Spleen (tissue), 13 donors: ENCODE data around the gene ELP5. TPM values are rescaled to one million over a fixed set of nuclear protein-coding genes. Genes with fewer than 3 reads are reported as not detected.

Experiments used
- DNase-seq: peaks from one replicate; pipeline ENCODE4 v3.0.0-alpha.2; 2020
- H3K27ac ChIP-seq, 8 donors: fragments of 200-600 bp; sonication (generic) in 7 of 8; 1 replicate in 4 of 8; 2 replicates in 4 of 8; pipeline versions ENCODE4 v1.5.0 to v1.8.0; 2016 to 2021; ENCODE audit warnings: inconsistent platforms in 4 of 8, mild to moderate bottlenecking in 4 of 8, moderate library complexity in 1 of 8
- H3K27me3 ChIP-seq, 7 donors: fragments of 200-600 bp; sonication (generic) in 6 of 7; replicated peaks in 1 of 7; 1 replicate in 4 of 7; 2 replicates in 3 of 7; pipeline versions ENCODE4 v1.5.0 to v1.8.0; 2016 to 2021; ENCODE audit warnings: inconsistent platforms in 3 of 7, mild to moderate bottlenecking in 1 of 7
- H3K36me3 ChIP-seq, 6 donors: fragments of 200-600 bp; sonication (generic) in 5 of 6; 1 replicate in 4 of 6; 2 replicates in 2 of 6; pipeline versions ENCODE4 v1.5.0 to v1.8.0; 2016 to 2021; ENCODE audit warnings: inconsistent platforms in 2 of 6
- H3K4me1 ChIP-seq, 6 donors: fragments of 200-600 bp; sonication (generic) in 5 of 6; 1 replicate in 3 of 6; 2 replicates in 3 of 6; pipeline versions ENCODE4 v1.5.0 to v1.8.0; 2016 to 2021; ENCODE audit warnings: inconsistent platforms in 3 of 6
- H3K4me3 ChIP-seq, 8 donors: fragments of 200-600 bp; sonication (generic) in 7 of 8; 1 replicate in 4 of 8; 2 replicates in 4 of 8; pipeline versions ENCODE4 v1.5.0 to v1.8.0; 2016 to 2021; ENCODE audit warnings: inconsistent platforms in 4 of 8, mild to moderate bottlenecking in 4 of 8, moderate library complexity in 2 of 8
- H3K9me3 ChIP-seq, 8 donors: fragments of 200-600 bp; sonication (generic) in 7 of 8; 1 replicate in 4 of 8; 2 replicates in 4 of 8; pipeline versions ENCODE4 v1.5.0 to v1.8.0; 2016 to 2021; ENCODE audit warnings: inconsistent platforms in 4 of 8
- POLR2A ChIP-seq, 3 donors: fragments of 450-650 bp; IDR thresholded peaks; one replicate each; pipeline ENCODE4 v1.5.1; 2017; ENCODE audit warnings: antibody characterized with exemption in 3 of 3, mild to moderate bottlenecking in 1 of 3
- POLR2AphosphoS5 ChIP-seq, 3 donors: sonication (generic); formaldehyde crosslinking; IDR thresholded peaks; one replicate each; pipeline ENCODE4 v1.5.1; 2017; ENCODE audit warnings: antibody characterized with exemption in 3 of 3
- WGBS, 5 donors: extraction: QIAGEN DNeasy Blood & Tissue Kit in 3 of 5; methylation state at CpG; one replicate each; pipeline versions ENCODE4 v1.1.5 to v1.1.7; 2013 to 2018; 5-methylcytosine and 5-hydroxymethylcytosine counted together
- intact Hi-C: fragments of 100-400 bp; cut with DNase I; formaldehyde crosslinking; loops from one replicate; pipeline ENCODE4 v1.15.0; 2023; ENCODE audit warnings: low total_unique reads
- long read RNA-seq, 2 donors: transcript quantifications; one replicate each; lab custom pipeline, GENCODE V29; 2026
- polyA plus RNA-seq, 3 donors: library from polyadenylated mRNA; stranded (reverse); fragments of 200-250 nt; gene quantifications; one replicate each; pipeline ENCODE4 v1.2.1, GENCODE V29; 2013
- total RNA-seq, 7 donors: library from RNA; depleted of rRNA in 3 of 7; stranded (reverse); fragments of >200 nt in 3 of 7; fragmentation: NEBNext Ultra II Directional in 4 of 7; extraction: Animal tissue kit (Norgen Biotek cat#: 25700) in 4 of 7; gene quantifications; one replicate each; pipeline versions ENCODE4 v1.1.0 to v1.2.1, GENCODE V29; 2016 to 2021
- TF ChIP-seq, protein P1 (sequence below), 11 experiments: fragments of 200-600 bp in 7 of 11; fragments of 450-650 bp in 4 of 11; sonication (generic) in 4 of 11; IDR thresholded peaks in 8 of 11; conservative IDR thresholded peaks in 3 of 11; 1 replicate in 7 of 11; 2 replicates in 4 of 11; pipeline versions ENCODE4 v1.4.0 to v1.8.0; 2016 to 2021; ENCODE audit warnings: antibody characterized with exemption in 11 of 11, inconsistent platforms in 4 of 11, mild to moderate bottlenecking in 1 of 11
- donor health status: healthy with polysubstance abuse.
- donor health status: DM: no; HTN: no; CAD: no; lungs with moderate emphysema.
- donor health status: DM: no; HTN: no; CAD: no.
- donor health status: Bipolar disorder and iron deficiency.
- donor health status: healthy.
- donor health status: DM: no; HTN: no; CAD: no.
- donor health status: DM: yes; HTN: yes; CAD: no.

ELP5 gene, protein sequence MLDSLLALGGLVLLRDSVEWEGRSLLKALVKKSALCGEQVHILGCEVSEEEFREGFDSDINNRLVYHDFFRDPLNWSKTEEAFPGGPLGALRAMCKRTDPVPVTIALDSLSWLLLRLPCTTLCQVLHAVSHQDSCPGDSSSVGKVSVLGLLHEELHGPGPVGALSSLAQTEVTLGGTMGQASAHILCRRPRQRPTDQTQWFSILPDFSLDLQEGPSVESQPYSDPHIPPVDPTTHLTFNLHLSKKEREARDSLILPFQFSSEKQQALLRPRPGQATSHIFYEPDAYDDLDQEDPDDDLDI
- 10 to 100 TPM; 22.1 to 40.3 (median 36.3) TPM for total RNA-seq
- polyA plus RNA-seq: 10 to 100 TPM; 36.2 to 40.2 (median 37.2) TPM
- long read RNA-seq, donor 1, transcript ELP5-204 (8 exons, 1,423 nt): major isoform, 8 of 11 reads
- long read RNA-seq, donor 1, partial matches to known transcripts: 0 of 11 reads
- long read RNA-seq, donor 1, other reads (novel, unspliced or antisense): 0 of 11 reads
- long read RNA-seq, donor 2, transcript ELP5-204 (8 exons, 1,423 nt): major isoform, 11 of 24 reads
- long read RNA-seq, donor 2, partial matches to known transcripts: 5 of 24 reads
- long read RNA-seq, donor 2, other reads (novel, unspliced or antisense): 0 of 24 reads

- Histone ChIP-seq H3K4me3 (peak within 1 kb of the TSS; percentile 89 to 99 (median 94)), H3K27ac (peak within 1 kb of the TSS; percentile 97 to 100 (median 99))
- intact Hi-C loops: no loop called here
Measured at GRCh38 chr17:7252176-7253043, at the start of gene ELP5. Gene ELP5 (plus strand): TSS chr17:7252215. CDS start chr17:7252551, 336 bp downstream.

GRCh38 chr17:7203391-7203790 lies 48.6 kb upstream of the ELP5 start:
- intact Hi-C loops: no loop called here
- Histone ChIP-seq H3K27ac (no peak overlapping the region), H3K4me1 (peaks cover 0 to 48% (median 28%) of the 10 kb centered on the region in 6 donors), H3K9me3 (no peaks in the 10 kb centered on the region), H3K4me3 (no peak overlapping the region), H3K27me3 (no peaks in the 10 kb centered on the region), H3K36me3 (peaks cover 0 to 48% (median 12%) of the 10 kb centered on the region in 6 donors)
- WGBS, 5 donors: 78 to 96% (median 86%) methylated on average over 12 to 16 of the region's 16 CpGs
- DNase-seq: peak; percentile 75
- TF ChIP-seq POLR2A (IDR thresholded peaks at IDR 0.05) (no peak), POLR2AphosphoS5 (IDR thresholded peaks at IDR 0.05) (peak in 1 of 3 donors; percentile 9)

More at GRCh38 chr17:7252176-7253043, at the start of gene ELP5:
- Histone ChIP-seq H3K36me3 (peaks cover 0 to 48% (median 33%) of the 10 kb centered on the region in 6 donors), H3K4me1 (peaks cover 30 to 57% (median 45%) of the 10 kb centered on the region in 6 donors), H3K27me3 (no peaks in the 10 kb centered on the region), H3K9me3 (no peaks in the 10 kb centered on the region)
- WGBS, 5 donors: 1 to 2% (median 1%) methylated on average over 39 to 55 of the region's 55 CpGs
- TF ChIP-seq POLR2A (IDR thresholded peaks at IDR 0.05) (peak in 2 of 3 donors; percentile 8 to 15), POLR2AphosphoS5 (IDR thresholded peaks at IDR 0.05) (peak; percentile 91 to 93 (median 91))
- TF ChIP-seq, protein P1, sequence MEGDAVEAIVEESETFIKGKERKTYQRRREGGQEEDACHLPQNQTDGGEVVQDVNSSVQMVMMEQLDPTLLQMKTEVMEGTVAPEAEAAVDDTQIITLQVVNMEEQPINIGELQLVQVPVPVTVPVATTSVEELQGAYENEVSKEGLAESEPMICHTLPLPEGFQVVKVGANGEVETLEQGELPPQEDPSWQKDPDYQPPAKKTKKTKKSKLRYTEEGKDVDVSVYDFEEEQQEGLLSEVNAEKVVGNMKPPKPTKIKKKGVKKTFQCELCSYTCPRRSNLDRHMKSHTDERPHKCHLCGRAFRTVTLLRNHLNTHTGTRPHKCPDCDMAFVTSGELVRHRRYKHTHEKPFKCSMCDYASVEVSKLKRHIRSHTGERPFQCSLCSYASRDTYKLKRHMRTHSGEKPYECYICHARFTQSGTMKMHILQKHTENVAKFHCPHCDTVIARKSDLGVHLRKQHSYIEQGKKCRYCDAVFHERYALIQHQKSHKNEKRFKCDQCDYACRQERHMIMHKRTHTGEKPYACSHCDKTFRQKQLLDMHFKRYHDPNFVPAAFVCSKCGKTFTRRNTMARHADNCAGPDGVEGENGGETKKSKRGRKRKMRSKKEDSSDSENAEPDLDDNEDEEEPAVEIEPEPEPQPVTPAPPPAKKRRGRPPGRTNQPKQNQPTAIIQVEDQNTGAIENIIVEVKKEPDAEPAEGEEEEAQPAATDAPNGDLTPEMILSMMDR (IDR thresholded peaks at IDR 0.05 in 8 of 11, conservative IDR thresholded peaks at IDR 0.05 in 3 of 11): peak in 6 of 11 experiments; percentile 6 to 55 (median 33)
- DNase-seq: peak; percentile 99

DNA sequence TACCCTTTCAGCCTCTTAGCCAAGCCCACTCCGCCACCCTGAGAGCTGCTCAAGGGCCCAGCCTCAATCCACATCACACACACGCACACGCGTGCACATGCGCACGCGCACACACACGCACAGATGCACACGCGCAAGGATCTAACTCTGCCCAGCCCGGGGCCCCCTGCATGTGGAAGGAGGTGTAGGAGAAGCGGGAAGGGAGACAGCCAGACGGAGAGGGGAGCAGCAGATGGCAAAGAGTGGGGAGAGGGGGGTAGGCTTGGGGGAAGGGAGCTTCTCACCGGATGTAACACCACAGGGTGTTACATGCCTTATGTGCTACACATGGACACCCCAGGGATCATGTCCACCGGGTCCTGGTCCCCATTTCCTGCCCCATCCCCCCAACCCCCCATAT lies 47.7 kb upstream of the ELP5 start:
- Histone ChIP-seq H3K4me3 (peak overlapping the region in 4 of 8 donors; percentile 44 to 72 (median 46)), H3K27ac (peak overlapping the region in 7 of 8 donors; percentile 55 to 89 (median 81))

More for the DNA sequence above, 47.7 kb upstream of the ELP5 start:
- WGBS, 5 donors: 79 to 84% (median 82%) methylated on average over 15 of the region's 15 CpGs
- peak; percentile 82 for DNase-seq
- no peaks in the 10 kb centered on the region for H3K9me3 ChIP-seq
- H3K4me1 ChIP-seq: peaks cover 0 to 56% (median 28%) of the 10 kb centered on the region in 6 donors
- peaks cover 0 to 43% (median 12%) of the 10 kb centered on the region in 6 donors for H3K36me3 ChIP-seq
- H3K27me3 ChIP-seq: no peaks in the 10 kb centered on the region
- TF ChIP-seq, protein P1 (IDR thresholded peaks at IDR 0.05 in 8 of 11, conservative IDR thresholded peaks at IDR 0.05 in 3 of 11): no peak
- no peak for TF ChIP-seq POLR2AphosphoS5 (IDR thresholded peaks at IDR 0.05)
- no peak for TF ChIP-seq POLR2A (IDR thresholded peaks at IDR 0.05)
- intact Hi-C loops: no loop called here
